Activated naive CD8-positive, alpha-beta T cell treated with anti-CD3 and anti-CD28 coated beads, Interleukin-2, amount 10 ng/mL, durations not matched to agents 7 days and 5 days (primary cell): ENCODE data around the gene ANKIB1. TPM values are rescaled to one million over a fixed set of nuclear protein-coding genes. Genes with fewer than 3 reads are reported as not detected.

Experiments used
- ATAC-seq: fragments of 150-1000 bp; cut with Tn5 transposase; one replicate; pipeline ENCODE4 v1.10.0; 2021; ENCODE audit warnings: low read depth, moderate library complexity
- POLR2A ChIA-PET: fragments of 350-600 bp; sonication (Branson Sonifier 250); formaldehyde crosslinking; loops from one replicate; lab custom pipeline; 2021; ENCODE audit warnings: antibody characterized with exemption; lab: Charles Lee
- DNase-seq: peaks from one replicate; pipeline ENCODE4 v3.0.0; 2021
- H3K27ac Mint-ChIP-seq: one replicate; pipeline ENCODE4 v1.8.0; 2022; ENCODE audit warnings: mild to moderate bottlenecking, mixed read lengths
- H3K27me3 Mint-ChIP-seq: one replicate; pipeline ENCODE4 v1.8.0; 2022; ENCODE audit warnings: mild to moderate bottlenecking, moderate library complexity, mixed read lengths
- H3K36me3 Mint-ChIP-seq: one replicate; pipeline ENCODE4 v1.8.0; 2021; ENCODE audit warnings: mild to moderate bottlenecking, mixed read lengths
- H3K4me1 Mint-ChIP-seq: one replicate; pipeline ENCODE4 v1.8.0; 2021; ENCODE audit warnings: mixed read lengths
- H3K4me3 Mint-ChIP-seq: one replicate; pipeline ENCODE4 v1.8.0; 2022; ENCODE audit warnings: mild to moderate bottlenecking, moderate library complexity, mixed read lengths
- H3K9me3 Mint-ChIP-seq: one replicate; pipeline ENCODE4 v1.8.0; 2021; ENCODE audit warnings: mixed read lengths
- total RNA-seq, 2 experiments: library from RNA; stranded (reverse); gene quantifications; one replicate each; pipeline ENCODE4 v1.2.3, GENCODE V29; 2021

ANKIB1 gene
- total RNA-seq, result 10 to 100 TPM; 75.5 to 77.6 TPM

DNA sequence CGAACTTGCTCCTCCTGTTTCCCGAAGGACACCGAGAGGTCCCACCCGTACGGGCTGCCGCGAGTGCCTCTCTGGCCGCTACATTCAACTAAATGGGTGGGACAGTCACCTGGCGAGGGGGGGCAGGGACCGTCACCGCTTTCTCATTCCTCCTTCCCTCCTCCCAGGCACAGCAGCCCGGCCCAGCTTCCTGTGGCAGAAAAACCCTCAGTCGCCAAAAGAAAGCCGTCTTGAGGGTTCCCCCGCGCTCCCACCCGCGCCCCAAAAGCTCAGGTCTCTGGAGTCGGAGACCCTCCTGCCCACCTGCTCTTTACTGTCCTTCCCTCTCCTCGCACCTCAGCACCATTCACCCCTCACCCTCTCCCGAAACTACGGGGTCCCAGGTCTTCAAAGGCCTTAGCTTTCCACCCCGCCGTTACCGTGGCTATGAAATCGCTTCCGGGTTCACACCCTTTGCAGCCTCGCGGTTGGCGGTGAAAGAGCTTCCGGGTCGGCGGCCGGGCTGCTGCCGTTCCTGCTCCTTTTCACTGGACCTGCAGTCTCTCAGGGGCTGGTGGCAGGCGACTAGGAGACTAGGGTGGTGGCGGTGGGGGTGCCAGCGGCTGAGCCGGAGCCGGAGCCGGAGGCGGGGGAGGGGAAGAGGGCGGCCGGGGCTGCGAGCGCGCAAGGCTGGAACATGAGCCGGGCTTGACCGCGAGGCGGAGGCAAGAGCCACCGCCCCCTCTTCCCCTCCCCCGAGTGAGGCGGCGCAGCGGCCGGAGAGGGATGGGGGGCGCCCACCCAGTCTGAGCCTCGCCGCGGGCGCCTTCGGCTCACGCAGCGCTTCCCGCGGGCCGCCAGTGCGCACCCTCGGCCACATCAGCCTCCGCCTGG is at the start of gene ANKIB1, which contains the start of gene KRIT1:
Gene ANKIB1 (plus strand): TSS at position 488 of the 873 bp plus-strand sequence. CDS start 49,005 bp downstream, outside the sequence.
Gene KRIT1 (minus strand): TSS at position 428 of the 873 bp plus-strand sequence. CDS start 3,779 bp downstream, outside the sequence.
- DNase-seq (peak; percentile 88), ATAC-seq (peak; percentile 77)
- Mint-ChIP-seq H3K27me3 (no peaks in the 10 kb centered on the region), H3K9me3 (no peaks in the 10 kb centered on the region), H3K27ac (peak within 1 kb of the TSS; percentile 97), H3K4me3 (peak within 1 kb of the TSS; percentile 99), H3K4me1 (peaks cover 23% of the 10 kb centered on the region), H3K36me3 (peaks cover 4% of the 10 kb centered on the region)
- POLR2A ChIA-PET, result interaction anchor here (0.8 to 3.1 kb wide), 8 partner anchors 17 to 901 kb away, joined by 3 to 29 read pairs (median 4); partner anchors contain the start of genes CYP51A1, GATAD1, PEX1 and RBM48

DNA sequence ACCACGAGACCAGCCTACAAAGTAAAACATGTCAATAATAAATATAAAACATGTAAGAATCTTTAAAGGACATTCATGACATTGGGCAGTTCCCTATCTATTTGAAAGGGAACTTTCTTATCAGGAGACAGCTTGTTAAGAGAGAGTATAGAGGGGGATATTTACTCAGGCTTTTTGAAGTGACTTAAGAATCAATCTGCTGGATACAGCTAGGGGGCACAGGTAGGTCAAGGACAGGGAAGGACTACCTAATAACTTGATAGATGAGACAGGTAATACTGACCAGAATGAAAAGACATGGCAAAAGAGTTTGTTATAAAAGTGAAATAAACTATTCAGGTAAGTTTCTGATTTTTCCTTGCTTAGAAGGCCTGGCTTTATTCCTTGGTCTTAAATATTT is 45.0 kb upstream of the ANKIB1 start:
- no peaks in the 10 kb centered on the region for H3K27me3 Mint-ChIP-seq
- H3K36me3 Mint-ChIP-seq, result peaks cover 28% of the 10 kb centered on the region
- peaks cover 6% of the 10 kb centered on the region for H3K4me1 Mint-ChIP-seq
- DNase-seq (no peak), ATAC-seq (no peak)
- H3K27ac Mint-ChIP-seq, result no peak overlapping the region
- POLR2A ChIA-PET, result no interaction called here
- H3K9me3 Mint-ChIP-seq, result no peaks in the 10 kb centered on the region
- H3K4me3 Mint-ChIP-seq, result no peak overlapping the region

DNA sequence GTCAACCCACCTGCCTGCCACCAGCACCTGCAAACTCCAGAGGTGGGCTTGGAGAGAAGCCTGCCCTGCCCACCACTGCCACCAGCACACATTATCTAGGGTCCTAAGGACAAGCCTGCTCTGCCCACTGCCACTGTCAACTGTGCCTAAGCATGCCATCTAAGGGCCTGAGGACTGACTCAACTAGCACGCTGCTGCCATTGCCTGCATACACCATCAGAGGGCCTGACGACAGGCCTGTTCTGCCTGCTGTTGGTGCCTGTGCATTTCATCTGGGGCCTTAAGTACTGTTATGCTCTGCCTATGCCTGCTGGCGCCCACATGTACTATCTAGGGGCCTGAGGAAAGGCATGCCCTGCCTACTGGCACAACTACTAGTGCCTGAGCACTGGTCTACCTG is 39.8 kb upstream of the ANKIB1 start:
- H3K27me3 Mint-ChIP-seq, result no peaks in the 10 kb centered on the region
- H3K36me3 Mint-ChIP-seq, result peaks cover 54% of the 10 kb centered on the region
- no peak overlapping the region for H3K27ac Mint-ChIP-seq
- no peak for ATAC-seq
- DNase-seq, result no peak
- POLR2A ChIA-PET, result no interaction called here
- H3K9me3 Mint-ChIP-seq, result peaks cover 13% of the 10 kb centered on the region
- H3K4me3 Mint-ChIP-seq, result no peak overlapping the region
- H3K4me1 Mint-ChIP-seq, result peaks cover 14% of the 10 kb centered on the region

GRCh38 chr7:92206672-92207071 is 39.1 kb upstream of the ANKIB1 start:
- no peak for ATAC-seq
- peaks cover 13% of the 10 kb centered on the region for H3K9me3 Mint-ChIP-seq
- DNase-seq, result no peak
- POLR2A ChIA-PET, result no interaction called here
- H3K4me3 Mint-ChIP-seq, result no peak overlapping the region
- H3K4me1 Mint-ChIP-seq, result peaks cover 14% of the 10 kb centered on the region
- H3K36me3 Mint-ChIP-seq, result peaks cover 58% of the 10 kb centered on the region
- H3K27ac Mint-ChIP-seq, result no peak overlapping the region
- no peaks in the 10 kb centered on the region for H3K27me3 Mint-ChIP-seq

- POLR2A ChIA-PET, result interaction anchor here (0.7 kb wide), 1 partner anchor 220 kb away, joined by 3 read pairs; no protein-coding TSS in a partner anchor
- Mint-ChIP-seq H3K27me3 (no peaks in the 10 kb centered on the region), H3K9me3 (no peaks in the 10 kb centered on the region), H3K4me1 (no peaks in the 10 kb centered on the region), H3K4me3 (no peak overlapping the region), H3K27ac (no peak overlapping the region), H3K36me3 (peaks cover 46% of the 10 kb centered on the region)
- ATAC-seq (no peak), DNase-seq (no peak)
Observed at GRCh38 chr7:92221766-92222165, 24.0 kb upstream of the ANKIB1 start.

GRCh38 chr7:92226981-92227380 is 18.8 kb upstream of the ANKIB1 start:
- DNase-seq, result no peak
- H3K4me3 Mint-ChIP-seq, result no peak overlapping the region
- no peak overlapping the region for H3K27ac Mint-ChIP-seq
- peaks cover 46% of the 10 kb centered on the region for H3K36me3 Mint-ChIP-seq
- H3K9me3 Mint-ChIP-seq, result peaks cover 4% of the 10 kb centered on the region
- no peaks in the 10 kb centered on the region for H3K4me1 Mint-ChIP-seq
- POLR2A ChIA-PET, result no interaction called here
- H3K27me3 Mint-ChIP-seq, result no peaks in the 10 kb centered on the region
- ATAC-seq, result no peak

DNA sequence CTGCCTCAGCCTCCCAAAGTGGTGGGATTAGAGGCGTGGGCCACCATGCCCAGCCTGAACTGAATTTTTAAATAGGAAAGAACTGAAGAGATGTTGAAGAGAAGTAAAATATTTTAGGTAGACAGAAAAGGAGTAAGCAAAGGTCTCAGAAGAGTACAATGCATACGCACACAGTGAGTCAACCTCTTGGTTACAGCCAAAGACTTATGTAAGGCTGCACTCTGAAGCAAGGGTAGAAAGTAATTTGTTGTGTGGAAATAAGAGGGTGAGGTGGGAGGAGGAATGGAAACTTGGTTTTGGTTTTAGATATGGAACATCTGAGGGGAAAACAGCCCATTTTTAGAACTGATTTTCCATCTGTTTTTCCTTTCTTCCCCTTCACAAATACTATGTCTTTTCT is 17.7 kb upstream of the ANKIB1 start:
- no peaks in the 10 kb centered on the region for H3K27me3 Mint-ChIP-seq
- H3K4me3 Mint-ChIP-seq, result no peak overlapping the region
- peaks cover 4% of the 10 kb centered on the region for H3K9me3 Mint-ChIP-seq
- no peaks in the 10 kb centered on the region for H3K4me1 Mint-ChIP-seq
- POLR2A ChIA-PET, result interaction anchor here (1.4 kb wide), 1 partner anchor 18 kb away, joined by 4 read pairs; the partner anchor contains the start of genes ANKIB1 and KRIT1
- H3K36me3 Mint-ChIP-seq, result peaks cover 49% of the 10 kb centered on the region
- H3K27ac Mint-ChIP-seq, result no peak overlapping the region
- ATAC-seq (no peak), DNase-seq (no peak)

GRCh38 chr7:92228742-92229141 is 17.0 kb upstream of the ANKIB1 start:
- no peak for ATAC-seq
- no peak for DNase-seq
- Mint-ChIP-seq H3K4me3 (no peak overlapping the region), H3K9me3 (peaks cover 4% of the 10 kb centered on the region), H3K27me3 (no peaks in the 10 kb centered on the region), H3K27ac (no peak overlapping the region), H3K4me1 (no peaks in the 10 kb centered on the region), H3K36me3 (peaks cover 53% of the 10 kb centered on the region)
- POLR2A ChIA-PET, result interaction anchor here (1.4 kb wide), 1 partner anchor 17 kb away, joined by 4 read pairs; the partner anchor contains the start of genes ANKIB1 and KRIT1

- no peaks in the 10 kb centered on the region for H3K27me3 Mint-ChIP-seq
- no peak for DNase-seq
- H3K9me3 Mint-ChIP-seq, result peaks cover 4% of the 10 kb centered on the region
- ATAC-seq, result no peak
- no peak overlapping the region for H3K27ac Mint-ChIP-seq
- POLR2A ChIA-PET, result no interaction called here
- H3K36me3 Mint-ChIP-seq, result peaks cover 58% of the 10 kb centered on the region
- H3K4me1 Mint-ChIP-seq, result no peaks in the 10 kb centered on the region
- no peak overlapping the region for H3K4me3 Mint-ChIP-seq
Observed at GRCh38 chr7:92230547-92230946, 15.2 kb upstream of the ANKIB1 start.

DNA sequence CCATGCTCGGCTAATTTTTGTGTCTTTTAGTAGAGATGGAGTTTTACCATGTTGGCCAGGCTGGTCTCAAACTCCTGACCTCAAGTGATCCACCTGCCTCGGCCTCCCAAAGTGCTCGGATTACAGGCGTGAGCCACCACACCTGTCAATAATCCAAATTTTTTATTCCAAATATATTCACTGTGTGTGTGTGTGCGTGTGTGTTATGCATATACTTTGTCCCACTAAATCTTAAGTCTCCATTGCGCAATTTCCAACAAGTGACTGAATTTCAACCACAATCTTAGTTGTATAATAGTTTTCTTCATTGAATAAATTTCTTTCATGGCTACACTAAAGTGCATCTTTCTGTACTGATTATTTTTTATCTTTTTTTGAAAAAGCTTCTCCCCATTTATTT is 2.8 kb upstream of the ANKIB1 start:
- no peak overlapping the region for H3K4me3 Mint-ChIP-seq
- peak overlapping the region; percentile 42 for H3K27ac Mint-ChIP-seq
- DNase-seq (no peak), ATAC-seq (no peak)
- peaks cover 22% of the 10 kb centered on the region for H3K4me1 Mint-ChIP-seq
- H3K36me3 Mint-ChIP-seq, result peaks cover 10% of the 10 kb centered on the region
- no peaks in the 10 kb centered on the region for H3K9me3 Mint-ChIP-seq
- POLR2A ChIA-PET, result no interaction called here
- H3K27me3 Mint-ChIP-seq, result no peaks in the 10 kb centered on the region

DNA sequence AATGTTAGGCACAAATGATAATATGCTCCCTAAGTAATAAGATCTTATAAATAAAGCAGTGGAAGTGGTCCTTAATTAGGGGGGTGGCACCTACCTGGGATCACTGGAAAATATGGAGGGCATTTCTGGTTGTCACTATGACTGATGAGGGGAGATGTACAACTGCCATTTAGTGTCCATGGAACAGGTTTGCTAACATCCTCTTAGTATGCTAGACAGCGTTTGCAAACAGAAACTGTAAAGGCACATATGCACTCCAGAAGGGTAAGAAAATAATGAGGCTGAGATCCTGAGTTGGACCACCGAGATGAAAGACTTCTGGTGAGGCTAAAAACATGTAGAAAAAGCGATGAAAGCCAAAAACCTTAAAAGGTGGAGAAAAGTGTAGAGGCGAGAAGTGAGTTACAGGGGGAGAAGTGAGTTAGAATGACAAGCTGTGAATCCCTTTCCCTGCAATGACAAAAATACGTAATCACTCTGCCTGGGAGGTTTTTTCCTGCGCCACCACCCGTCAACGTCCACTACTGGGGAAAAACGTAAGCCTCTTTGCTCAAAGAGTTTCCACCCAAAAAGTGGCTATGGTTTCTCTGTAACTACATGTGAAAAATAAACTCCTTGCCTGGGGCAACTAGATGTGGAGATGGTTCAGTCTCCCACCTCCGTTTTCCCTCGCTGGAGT is 827 bp upstream of the ANKIB1 start:
- DNase-seq (no peak), ATAC-seq (no peak)
- peaks cover 23% of the 10 kb centered on the region for H3K4me1 Mint-ChIP-seq
- H3K36me3 Mint-ChIP-seq, result peaks cover 4% of the 10 kb centered on the region
- H3K27ac Mint-ChIP-seq, result peak overlapping the region; percentile 97
- peak overlapping the region; percentile 99 for H3K4me3 Mint-ChIP-seq
- H3K9me3 Mint-ChIP-seq, result no peaks in the 10 kb centered on the region
- POLR2A ChIA-PET, result interaction anchor here (0.8 to 3.1 kb wide), 8 partner anchors 16 to 902 kb away, joined by 3 to 29 read pairs (median 4); partner anchors contain the start of genes CYP51A1, GATAD1, PEX1 and RBM48
- H3K27me3 Mint-ChIP-seq, result no peaks in the 10 kb centered on the region

DNA sequence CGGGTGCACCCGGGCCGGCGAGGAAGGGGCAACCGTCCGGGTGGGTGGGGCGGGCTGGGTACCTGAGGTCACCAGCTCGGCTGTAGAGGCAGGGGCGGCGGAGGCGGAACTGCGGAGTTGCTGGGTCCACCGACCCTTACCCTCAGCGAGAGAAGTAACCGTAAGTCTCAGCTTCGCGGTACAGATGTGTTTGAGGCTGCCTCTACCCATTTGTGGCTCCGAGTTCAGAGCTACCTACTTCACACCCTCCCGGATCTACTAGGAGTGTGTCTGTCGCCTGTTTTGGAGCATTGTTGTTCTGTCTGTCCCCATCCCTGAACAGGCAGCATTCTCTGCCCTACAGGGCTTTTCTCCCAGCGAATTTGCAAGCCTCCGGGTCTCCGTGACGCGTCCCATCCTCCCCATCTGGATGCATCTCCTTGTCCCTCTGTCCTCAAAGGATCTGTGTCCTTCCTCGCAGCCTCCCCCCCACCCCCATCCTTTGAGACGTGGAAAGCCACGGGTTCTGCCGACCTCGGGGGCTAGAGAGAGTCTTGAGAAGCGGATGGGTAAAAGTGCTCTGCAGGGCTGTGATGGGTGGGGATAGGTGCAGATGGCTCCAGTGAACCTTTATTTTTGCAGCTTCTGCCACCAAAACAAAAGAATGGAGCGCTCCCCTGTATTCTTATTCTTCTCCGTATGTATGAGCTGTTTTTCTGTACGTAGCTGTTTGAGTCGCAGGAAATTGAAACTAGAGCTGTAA is 757 bp downstream of the ANKIB1 start:
- Mint-ChIP-seq H3K9me3 (no peaks in the 10 kb centered on the region), H3K27me3 (no peaks in the 10 kb centered on the region), H3K36me3 (peaks cover 6% of the 10 kb centered on the region), H3K4me1 (peaks cover 24% of the 10 kb centered on the region), H3K27ac (peak overlapping the region; percentile 85), H3K4me3 (peak overlapping the region; percentile 88)
- DNase-seq (no peak), ATAC-seq (peak; percentile 56)
- POLR2A ChIA-PET, result interaction anchor here (1.0 to 3.1 kb wide), 9 partner anchors 16 to 900 kb away, joined by 3 to 29 read pairs (median 4); partner anchors contain the start of genes AKAP9, CYP51A1 and GATAD1
